HG03045 (cell line): ENCODE measurements around the gene UGT1A4.
"Not testable (repeated sequence)": the region's sequence is repeated elsewhere in the genome, so short reads cannot be mapped to it uniquely, and the experiment has no call there.

Experiments
- ATAC-seq: cut with Tn5 transposase; IDR thresholded peaks from one replicate; pipeline ENCODE4 v1.9.1; 2021; ENCODE audit warnings: mild to moderate bottlenecking, moderate library complexity; ENCODE audit not compliant: unreplicated experiment

The UGT1A4 gene

DNA sequence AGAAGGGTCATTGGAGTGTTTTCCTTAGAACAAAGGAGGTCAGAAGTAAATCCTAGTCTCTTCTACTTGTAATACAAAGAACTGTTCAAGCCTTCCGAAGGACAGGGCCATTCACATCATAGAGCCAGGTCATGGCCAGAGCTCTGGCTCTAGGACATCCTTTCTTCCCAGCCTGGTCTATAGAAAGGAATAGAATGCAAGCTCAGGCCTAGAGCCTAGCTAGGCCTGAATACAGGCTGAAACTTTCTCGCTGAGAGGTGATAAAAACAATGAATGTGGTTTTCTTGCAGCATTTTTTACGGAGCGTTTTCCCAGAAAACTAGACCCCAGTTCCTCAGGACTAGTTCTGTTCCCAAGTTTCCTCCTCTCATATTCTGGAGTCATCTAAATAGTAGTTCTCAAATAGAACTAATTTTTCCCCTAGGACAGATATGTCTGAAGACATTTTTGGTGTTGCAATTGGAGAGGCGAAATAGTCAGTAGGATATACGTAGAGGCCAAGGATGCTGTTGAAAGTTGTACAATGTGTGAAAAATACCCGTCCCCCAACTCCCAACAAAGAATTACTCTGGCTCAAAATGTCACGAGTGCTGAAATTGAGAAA is 19.0 kb upstream of the UGT1A4 start:
- no peak for ATAC-seq

DNA sequence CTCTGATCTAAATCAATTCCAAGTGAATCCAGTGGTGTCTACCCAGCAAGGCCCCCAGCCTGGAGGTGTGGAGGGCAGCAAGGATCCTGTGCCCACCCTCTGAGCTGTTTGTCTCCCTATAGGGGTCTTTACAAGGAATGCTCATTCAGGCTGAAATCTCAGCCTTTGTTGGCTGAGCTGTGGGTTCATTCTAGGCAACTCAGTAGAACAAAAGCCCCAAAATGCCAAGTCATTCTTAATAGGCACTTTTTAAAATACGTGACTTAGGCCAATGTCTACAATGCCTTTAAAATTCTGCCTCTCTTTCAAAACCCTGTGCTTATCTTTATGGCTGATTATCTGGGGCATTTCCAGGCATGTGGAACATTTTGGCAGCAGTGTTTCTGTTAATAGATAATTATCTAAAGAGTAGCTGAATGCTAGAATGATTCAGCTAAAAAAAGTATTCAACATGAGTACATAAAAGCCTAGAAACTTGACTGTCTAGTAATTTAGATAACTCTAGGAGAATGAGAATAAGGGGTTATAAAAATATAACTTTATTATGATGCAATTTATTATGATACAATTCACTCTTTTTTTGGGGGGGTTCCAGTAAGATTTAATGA is 18.4 kb upstream of the UGT1A4 start:
- no peak for ATAC-seq

DNA sequence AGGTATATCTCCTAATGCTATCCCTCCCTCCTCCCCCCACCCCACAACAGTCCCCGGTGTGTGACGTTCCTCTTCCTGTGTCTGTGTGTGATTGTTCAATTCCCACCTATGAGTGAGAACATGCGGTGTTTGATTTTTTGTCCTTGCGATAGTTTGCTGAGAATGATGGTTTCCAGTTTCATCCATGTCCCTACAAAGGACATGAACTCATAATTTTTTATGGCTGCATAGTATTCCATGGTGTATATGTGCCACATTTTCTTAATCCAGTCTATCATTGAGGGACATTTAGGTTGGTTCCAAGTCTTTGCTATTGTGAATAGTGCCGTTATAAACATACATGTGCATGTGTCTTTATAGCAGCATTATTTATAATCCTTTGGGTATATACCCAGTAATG is 17.7 kb upstream of the UGT1A4 start:
- ATAC-seq, result not testable (repeated sequence)

DNA sequence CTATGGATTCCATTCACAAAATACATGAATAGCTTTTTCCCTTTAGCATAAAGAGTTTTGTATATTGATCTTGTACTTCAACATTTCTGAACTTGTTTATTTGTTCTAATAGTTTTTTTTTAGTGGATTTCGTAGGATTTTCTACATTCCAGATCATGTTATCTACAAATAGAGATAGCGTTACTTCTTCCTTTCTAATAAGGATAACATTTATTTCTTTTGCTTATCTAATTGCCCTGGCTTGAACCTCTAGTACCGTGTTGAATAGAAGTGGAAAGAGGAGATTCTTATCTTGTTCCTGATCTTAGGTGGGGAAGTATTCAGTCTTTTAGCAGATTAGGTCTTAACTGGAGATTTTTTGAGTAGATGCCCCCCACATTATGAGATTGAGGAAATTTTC is 16.3 kb upstream of the UGT1A4 start:
- no peak for ATAC-seq

DNA sequence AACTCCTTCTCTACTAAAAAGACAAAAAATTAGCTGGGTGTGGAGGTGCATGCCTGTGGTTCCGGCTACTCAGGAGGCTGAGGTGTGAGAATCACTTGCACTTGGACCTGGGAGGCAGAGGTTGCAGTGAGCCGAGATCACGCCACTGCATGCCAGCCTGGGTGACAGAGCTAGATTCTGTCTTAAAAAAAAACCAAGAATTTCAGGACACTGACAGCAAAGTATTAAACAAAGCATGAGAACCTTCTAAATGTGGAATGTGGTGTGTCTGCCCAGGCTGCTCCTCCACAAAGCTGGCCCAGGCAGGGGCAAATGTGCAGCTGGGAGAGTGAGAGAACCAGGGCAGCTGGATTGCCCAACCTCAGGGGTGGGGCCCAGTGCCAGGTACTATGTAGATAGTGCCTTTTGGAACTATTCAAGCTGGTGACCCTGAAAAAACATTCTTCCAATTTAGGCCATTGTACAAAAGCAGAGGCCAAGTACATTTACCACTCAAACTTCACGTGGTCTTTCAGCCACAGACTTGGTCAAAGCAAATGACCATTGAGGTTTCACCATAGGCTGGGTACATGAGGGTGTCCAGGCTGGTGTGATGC is 12.5 kb upstream of the UGT1A4 start:
- no peak for ATAC-seq

DNA sequence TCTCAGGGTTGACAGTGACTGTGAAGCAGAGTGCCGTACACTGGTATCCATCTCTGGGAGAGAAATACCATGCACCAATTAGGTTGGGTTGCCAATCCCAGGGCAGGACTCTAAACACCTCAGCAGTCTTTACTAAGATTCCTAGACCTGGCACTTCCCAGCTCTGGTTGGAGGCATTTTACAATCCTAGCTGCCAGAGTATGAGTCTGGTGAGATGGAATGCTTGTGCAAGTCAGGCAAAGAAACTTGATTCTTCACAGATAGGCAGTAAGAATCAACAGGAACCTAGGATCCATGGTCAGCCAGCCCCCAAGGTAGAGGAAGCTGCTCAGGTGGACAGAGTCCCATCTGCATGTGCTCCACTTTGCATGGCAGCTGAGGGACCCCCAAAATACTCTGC is 11.8 kb upstream of the UGT1A4 start:
- no peak for ATAC-seq

DNA sequence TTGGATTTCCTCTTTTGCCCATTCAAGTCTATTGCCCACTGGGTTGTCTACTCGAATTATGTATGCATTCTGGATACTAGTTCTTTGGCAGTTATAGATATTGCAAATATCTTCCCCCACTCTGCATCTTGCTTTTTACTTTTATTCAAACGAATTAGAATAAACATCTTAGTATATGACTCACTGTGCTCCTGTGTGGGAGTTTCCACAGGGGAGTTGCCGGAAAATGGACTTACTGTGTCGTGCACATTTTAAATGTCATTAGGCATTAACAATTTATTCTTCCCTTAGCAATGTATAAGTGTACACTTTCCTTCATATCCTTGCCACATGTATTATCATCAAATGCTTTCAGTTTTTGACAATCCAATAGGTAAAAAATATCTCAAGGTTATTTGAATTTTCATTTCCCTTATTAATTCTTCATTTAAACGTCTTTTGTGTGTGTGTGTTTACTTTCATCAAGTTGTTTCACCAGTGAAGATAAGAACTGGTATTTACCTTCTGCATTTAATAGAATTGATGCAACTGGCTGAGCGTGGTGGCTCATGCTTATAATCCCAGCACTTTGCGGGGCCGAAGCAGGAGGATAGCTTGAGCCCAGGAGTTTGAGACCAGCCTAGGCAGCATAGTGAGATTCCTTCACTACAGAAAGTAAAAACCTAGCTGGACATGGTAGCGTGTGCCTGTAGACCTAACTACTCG is 10.4 kb upstream of the UGT1A4 start:
- ATAC-seq, result no peak

DNA sequence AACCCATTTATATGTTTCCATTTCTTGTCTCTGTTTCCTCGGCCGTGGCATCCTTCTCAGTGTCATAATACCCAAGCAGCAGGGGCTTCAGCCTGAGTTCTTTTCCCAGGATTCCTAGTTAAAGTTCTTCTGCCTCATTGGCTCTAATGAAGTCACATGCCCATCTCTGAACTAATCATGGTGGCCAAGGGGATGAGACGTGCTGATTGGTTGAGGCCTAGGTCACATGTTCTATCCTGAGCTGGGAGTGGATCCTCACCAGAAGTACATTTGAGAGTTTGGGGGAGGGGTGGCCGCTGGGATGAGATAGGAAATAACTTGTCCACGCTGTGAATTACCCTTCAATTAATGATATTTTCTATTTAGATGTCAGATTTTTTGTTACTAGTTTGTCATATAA is 9.6 kb upstream of the UGT1A4 start:
- ATAC-seq, result no peak

DNA sequence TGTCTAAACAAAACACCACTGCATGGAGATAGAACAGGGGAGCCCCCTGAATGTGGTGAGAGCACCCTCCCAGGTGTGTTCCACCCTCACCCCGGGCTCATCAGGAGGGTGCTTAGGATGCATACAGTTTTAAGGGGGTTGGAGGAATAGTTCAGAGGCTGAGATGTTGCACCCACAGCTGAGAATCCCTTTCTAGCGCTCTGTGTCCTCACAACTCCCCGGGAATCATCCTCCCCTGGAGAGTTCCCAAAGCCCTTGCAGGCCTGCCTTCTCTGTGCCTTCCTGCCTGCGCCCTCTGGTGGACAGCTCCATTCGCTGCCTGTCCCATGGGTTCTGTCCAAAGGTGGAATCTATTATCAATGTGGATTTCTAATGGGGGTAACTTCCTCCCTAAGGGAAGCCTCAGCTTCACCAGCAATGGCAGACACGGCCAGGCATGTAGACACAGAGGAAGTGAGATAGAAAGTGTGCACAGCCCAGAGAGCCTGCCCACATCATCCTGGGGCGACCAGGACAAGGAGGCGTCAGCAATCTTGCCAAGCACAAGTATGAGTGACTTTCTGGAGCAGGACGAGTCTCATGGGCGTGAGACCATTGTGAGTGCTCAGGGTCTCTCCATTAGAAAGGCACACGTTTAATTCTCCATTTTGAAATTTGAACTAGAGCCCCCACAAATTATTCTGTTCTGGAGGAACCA is 7.1 kb upstream of the UGT1A4 start:
- no peak for ATAC-seq

DNA sequence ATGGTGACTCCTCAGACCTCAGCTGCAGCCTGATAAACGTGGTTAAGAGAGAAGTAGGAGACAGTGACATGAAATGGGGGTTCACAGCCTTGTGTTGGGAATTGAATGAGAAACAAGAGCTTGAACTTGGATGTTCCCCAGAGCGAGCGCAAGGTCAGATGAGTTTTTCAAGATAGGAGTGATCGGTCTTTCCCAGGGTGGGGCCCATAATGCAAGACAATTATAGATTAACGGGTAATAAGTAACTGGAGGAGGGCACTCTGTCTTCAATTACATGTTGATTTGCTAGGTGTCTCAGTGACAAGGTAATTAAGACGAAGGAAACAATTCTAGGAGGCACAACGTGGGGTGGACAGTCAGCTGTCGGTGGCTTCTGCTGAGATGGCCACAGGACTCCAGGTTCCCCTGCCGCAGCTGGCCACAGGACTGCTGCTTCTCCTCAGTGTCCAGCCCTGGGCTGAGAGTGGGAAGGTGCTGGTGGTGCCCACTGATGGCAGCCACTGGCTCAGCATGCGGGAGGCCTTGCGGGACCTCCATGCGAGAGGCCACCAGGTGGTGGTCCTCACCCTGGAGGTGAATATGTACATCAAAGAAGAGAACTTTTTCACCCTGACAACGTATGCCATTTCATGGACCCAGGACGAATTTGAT is 5.8 kb upstream of the UGT1A4 start, which contains the start of gene UGT1A5:
UGT1A5 (plus strand) TSS at position 297 of the 651 bp plus-strand sequence; CDS start at position 382, 85 bp downstream.
- ATAC-seq, result no peak

DNA sequence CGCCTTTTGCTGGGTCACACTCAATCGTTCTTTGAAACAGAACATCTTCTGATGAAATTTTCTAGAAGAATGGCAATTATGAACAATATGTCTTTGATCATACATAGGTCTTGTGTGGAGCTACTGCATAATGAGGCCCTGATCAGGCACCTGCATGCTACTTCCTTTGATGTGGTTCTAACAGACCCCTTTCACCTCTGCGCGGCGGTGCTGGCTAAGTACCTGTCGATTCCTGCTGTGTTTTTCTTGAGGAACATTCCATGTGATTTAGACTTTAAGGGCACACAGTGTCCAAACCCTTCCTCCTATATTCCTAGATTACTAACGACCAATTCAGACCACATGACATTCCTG is 5.3 kb upstream of the UGT1A4 start:
- no peak for ATAC-seq

DNA sequence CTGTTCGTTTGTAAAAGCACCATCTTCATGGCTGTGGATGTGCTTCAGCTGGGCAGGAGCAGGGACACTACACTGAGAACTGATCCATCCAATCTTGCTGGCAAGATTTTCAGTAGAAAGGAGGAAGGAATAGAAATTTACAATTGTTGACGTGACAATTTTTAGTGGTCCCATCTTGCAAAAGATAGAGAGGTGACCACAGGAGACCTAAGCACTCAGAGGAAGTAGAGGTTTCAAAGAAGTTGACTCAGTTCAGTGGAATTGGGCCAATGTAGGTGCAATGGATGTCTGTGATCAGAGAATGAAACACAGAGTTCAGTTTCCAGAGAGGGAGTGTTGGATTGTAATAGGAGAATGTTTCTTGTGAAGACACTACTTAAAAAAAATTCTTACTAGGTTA is 4.4 kb upstream of the UGT1A4 start:
- ATAC-seq, result no peak

DNA sequence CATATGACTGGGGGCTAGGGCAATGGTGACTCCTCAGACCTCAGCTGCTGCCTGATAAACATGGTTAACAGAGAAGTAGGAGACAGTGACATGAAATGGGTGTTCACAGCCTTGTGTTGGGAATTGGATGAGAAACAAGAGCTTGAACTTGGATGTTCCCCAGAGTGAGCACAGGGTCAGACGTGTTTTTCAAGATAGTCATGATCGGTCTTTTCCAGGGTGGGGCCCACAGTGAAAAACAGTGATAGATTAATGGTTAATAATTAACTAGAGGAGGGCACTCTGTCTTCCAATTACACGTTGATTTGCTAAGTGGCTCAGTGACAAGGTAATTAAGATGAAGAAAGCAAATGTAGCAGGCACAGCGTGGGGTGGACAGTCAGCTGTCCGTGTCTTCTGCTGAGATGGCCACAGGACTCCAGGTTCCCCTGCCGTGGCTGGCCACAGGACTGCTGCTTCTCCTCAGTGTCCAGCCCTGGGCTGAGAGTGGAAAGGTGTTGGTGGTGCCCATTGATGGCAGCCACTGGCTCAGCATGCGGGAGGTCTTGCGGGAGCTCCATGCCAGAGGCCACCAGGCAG is 10.3 kb downstream of the UGT1A4 start, which contains the start of gene UGT1A3:
UGT1A3 (plus strand) TSS at position 320 of the 579 bp plus-strand sequence; CDS start at position 405, 85 bp downstream.
- ATAC-seq, result no peak

DNA sequence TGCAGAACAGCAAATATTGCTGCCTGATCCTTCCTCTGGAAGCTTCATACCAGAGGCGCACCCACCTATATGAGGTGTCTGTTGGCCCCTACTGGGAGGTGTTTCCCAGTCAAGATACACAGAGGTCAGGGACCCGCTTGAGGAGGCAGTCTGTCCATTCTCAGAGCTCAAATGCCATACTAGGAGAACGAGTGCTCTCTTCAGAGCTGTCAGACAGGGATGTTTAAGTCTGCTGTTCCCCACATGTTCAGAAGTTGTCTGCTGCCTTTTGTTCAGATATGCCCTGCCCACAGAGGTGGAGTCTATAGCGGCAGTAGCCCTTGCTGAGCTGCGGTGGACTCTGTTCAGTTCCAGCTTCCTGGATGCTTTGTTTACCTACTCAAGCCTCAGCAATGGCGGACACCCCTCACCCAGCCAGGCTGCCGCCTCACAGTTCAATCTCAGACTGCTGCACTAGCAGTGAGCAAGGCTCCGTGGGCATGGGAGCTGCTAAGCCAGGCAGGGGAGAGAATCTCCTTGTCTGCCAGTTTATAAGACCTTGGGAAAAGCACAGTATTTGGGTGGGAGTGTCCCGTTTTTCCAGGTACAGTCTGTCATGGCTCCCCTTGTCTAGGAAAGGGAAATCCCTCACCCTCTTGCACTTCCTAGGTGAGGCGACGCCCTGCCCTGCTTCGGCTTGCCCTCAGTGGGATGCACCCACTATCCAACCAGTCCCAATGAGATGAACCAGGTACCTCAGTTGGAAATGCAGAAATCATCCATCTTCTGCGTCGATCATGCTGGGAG is 18.5 kb downstream of the UGT1A4 start:
- not testable (repeated sequence) for ATAC-seq

DNA sequence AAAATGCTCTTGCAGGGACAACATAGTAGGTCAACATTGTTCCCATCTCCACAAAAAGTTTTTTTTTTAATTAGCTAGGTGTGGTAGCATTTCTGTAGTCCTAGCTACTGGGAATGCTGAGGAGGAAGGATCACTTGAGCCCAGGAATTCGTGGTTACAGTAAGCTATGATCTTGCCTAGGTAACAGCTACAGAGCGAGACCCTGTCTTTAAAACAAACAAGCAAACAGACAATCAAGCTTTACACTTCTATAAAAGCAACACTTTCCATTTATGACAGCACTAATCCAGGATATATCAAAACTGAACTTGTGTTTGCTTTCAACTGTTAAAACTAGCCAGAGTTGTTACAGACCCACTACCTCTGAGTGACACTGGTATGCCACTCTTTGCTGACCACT is 22.3 kb downstream of the UGT1A4 start:
- no peak for ATAC-seq

DNA sequence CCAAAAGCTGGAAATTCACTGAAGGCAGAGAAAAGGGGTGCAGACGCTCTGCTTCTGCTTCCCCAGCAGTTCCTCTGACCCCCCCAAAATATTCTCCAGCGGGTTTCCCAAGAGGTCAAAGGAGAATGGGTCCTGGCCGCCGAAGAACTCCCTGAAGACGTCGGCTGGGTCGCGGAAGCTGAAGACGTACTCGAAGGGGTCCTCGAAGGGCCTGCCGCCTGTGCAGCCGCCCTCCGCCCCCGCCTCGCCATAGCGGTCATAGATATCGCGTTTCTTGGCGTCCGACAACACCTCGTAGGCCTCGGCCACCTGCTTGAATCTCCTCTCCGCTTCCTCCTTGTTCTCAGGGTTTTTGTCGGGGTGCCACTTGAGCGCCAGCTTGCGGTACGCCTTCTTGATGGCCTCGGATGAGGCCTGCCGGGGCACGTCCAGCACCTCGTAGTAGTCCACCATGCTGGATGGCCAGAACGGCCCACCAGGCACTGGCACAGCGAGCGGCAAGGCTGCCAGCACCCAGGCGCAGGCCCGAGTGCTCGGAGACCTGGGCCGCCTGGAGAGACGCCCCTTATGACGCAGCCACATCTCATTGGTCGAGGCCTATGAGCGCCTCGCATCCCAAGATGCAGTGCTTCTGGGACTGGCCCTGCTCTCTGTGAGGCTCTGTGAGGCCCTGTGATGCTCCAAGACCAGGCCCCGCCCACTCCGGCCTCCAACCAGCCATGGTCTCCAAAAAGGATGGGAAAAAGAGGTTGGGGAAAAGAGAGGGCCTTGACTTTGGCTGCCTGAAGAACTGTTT is 25.1 kb downstream of the UGT1A4 start:
- no peak for ATAC-seq

DNA sequence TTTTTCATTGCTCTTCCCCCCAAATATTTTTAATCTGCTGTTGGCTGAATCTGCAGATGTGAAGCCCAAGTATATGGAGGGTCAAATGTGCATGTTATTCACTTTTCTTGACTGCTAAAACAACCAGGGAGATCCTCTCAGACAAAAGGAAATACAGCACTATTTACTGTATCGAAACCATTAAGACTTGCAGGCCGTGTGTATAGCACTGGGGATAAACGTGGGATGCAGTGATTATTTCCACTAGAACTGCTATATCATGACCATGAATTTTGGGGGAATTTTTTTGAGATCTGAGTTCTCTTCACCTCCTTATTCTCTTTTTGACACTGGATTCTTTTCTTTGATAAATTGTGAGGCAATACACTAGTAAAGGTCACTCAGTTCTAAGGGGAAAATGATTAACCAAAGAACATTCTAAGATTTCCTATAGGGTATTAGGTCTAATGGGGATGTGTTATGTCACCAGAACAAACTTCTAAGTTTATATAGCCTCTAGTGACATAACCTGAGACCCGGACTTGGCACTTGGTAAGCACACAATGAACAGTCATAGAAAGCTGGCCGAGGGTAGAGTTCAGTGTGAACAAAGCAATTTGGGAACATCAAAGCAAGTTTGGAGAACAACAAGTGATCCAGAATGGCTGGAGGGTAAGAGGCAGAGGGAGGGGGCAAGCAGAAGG is 26.7 kb downstream of the UGT1A4 start:
- no peak for ATAC-seq

DNA sequence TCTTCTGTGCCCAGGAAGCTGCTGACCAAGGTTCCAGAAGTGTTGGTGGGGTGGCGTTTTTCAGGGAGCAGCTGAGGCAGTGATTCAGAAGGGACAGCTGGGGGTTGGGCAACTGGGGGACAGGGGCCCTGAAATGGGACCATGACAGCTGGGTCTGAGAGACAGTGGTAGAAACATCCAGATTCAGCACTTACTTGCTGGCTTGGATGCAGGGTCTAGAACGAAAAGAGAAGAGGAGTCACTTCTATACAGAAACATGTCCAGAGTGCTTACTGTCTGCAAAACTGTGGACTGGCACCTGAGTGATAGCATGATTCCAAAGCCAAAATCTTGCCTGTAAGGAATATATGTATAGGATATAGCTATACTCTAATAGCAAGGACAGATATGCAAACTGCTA is 27.3 kb downstream of the UGT1A4 start:
- not testable (repeated sequence) for ATAC-seq
